ENCODE measurements around the gene MAP2K2.

GRCh38 chr19:4087787-4088679, 35.9 kb downstream of the MAP2K2 start:
- TF ChIP-seq TAF1 (IDR thresholded peaks at IDR 0.05; ENCODE audit: borderline replicate concordance, insufficient read depth, low read length) (no peak), POLR2AphosphoS5 (IDR thresholded peaks at IDR 0.05; ENCODE audit: low read depth, low read length) (peak; percentile 23), SIN3A (IDR thresholded peaks at IDR 0.05; ENCODE audit: borderline replicate concordance, insufficient read depth, low read length) (no peak), FOXP2 (optimal IDR thresholded peaks at IDR 0.05; ENCODE audit: borderline replicate concordance, extremely low read depth, extremely low read length, insufficient read depth) (no peak)
- TF ChIP-seq, protein P1, sequence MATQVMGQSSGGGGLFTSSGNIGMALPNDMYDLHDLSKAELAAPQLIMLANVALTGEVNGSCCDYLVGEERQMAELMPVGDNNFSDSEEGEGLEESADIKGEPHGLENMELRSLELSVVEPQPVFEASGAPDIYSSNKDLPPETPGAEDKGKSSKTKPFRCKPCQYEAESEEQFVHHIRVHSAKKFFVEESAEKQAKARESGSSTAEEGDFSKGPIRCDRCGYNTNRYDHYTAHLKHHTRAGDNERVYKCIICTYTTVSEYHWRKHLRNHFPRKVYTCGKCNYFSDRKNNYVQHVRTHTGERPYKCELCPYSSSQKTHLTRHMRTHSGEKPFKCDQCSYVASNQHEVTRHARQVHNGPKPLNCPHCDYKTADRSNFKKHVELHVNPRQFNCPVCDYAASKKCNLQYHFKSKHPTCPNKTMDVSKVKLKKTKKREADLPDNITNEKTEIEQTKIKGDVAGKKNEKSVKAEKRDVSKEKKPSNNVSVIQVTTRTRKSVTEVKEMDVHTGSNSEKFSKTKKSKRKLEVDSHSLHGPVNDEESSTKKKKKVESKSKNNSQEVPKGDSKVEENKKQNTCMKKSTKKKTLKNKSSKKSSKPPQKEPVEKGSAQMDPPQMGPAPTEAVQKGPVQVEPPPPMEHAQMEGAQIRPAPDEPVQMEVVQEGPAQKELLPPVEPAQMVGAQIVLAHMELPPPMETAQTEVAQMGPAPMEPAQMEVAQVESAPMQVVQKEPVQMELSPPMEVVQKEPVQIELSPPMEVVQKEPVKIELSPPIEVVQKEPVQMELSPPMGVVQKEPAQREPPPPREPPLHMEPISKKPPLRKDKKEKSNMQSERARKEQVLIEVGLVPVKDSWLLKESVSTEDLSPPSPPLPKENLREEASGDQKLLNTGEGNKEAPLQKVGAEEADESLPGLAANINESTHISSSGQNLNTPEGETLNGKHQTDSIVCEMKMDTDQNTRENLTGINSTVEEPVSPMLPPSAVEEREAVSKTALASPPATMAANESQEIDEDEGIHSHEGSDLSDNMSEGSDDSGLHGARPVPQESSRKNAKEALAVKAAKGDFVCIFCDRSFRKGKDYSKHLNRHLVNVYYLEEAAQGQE (IDR thresholded peaks at IDR 0.05; ENCODE audit: insufficient read depth in 1 of 2, low read depth in 2 of 2, low read length in 2 of 2), result no peak
